ENCODE measurements around the gene ARHGAP24.

ARHGAP24 gene

GRCh38 chr4:85708468-85708867 lies 233.5 kb downstream of the ARHGAP24 start:
- DNase-seq, result no peak

GRCh38 chr4:85713005-85713404 lies 238.1 kb downstream of the ARHGAP24 start:
- no peak for DNase-seq

DNA sequence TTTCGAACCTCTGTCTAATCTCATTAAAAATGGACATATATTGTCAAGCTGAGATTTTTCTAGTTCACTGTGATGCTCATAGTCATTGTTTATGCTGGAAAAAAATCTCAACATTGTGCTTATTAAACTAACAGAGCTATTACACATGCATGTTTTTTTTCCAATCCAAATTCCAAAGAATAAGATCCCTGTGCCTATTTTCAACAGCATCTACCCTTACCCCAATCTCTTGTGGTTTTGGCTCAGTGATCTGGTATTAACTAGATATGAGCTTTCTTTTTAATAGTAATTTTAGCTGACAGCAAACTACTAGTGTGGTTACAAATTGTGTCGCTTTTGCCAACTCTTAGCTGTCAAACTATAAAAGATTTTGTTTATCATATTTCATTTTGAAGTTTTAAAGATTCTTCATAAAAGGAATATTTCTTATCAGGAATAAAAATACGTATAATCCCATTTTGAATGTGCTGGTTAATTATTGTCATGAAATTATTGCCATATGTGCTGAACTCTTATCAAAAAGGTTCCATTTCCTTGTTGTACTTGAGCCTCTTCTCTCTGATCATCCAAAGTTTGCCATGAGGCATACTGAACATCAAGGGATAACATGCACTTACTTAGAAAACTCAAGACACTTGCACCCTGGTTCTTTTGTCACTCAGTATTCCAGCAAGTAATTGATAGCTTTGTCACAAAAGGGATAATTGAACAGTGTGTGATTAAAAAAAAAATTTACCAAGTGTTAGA lies 241.2 kb downstream of the ARHGAP24 start:
- DNase-seq, result no peak

GRCh38 chr4:85717351-85717750 lies 242.4 kb downstream of the ARHGAP24 start:
- DNase-seq, result no peak

GRCh38 chr4:85717847-85718246 lies 242.9 kb downstream of the ARHGAP24 start:
- no peak for DNase-seq

- no peak for DNase-seq
Measured at GRCh38 chr4:85720735-85721134, 245.8 kb downstream of the ARHGAP24 start.

GRCh38 chr4:85722401-85722800 lies 247.5 kb downstream of the ARHGAP24 start:
- no peak for DNase-seq

DNA sequence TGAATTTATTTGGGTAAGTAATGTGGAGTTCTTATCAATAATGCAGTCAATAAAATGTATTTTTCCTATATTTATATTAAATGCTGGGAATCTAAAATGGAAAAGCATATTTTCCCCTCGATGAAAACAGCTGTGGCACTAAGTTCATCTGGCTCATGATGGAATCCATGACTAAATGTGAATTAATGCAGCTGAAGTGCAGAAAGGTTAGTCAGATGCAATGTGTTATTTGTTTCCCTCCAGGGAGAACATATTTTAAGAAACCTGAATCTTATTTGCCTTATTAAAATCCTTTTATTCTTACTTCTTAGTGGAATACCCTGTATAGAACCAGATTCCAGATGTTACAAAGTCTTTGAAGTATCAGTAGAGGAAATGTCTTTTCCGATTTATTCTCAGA lies 247.9 kb downstream of the ARHGAP24 start:
- no peak for DNase-seq

DNA sequence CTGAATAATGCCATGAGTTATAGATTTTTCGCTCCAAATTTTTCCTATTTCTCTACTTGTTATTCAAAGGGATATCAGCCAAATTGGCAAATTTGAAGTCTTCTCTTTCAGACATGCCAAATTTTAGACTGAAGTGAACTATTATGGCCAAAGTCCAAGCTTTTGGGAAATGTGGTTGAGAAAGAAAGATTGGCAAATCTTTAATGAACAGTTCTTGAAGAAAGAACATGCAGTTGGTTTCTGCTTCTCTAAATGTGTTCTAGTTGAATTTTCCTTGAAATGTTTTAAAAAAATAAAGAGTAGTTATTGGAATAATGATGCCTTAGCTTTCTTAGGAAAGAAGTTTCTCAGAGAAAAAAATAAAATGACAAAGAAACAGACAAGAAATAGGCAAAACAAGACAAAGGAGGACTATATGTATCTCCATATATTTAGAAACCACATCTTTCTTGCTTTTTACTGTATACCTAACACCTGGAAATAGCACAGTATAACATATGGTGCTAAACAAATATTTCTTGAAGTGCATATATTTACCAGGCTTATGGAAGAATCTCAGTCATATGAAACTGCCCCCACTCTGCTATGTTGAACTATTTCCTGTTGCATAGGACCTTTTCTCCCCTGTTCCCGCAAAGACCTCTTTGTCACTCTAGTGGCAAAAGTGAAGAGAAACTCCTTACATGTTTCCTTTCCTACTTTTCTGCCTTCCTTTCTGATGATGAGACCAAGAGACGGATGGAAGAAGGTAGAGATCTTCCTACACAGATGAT lies 250.0 kb downstream of the ARHGAP24 start:
- no peak for DNase-seq

DNA sequence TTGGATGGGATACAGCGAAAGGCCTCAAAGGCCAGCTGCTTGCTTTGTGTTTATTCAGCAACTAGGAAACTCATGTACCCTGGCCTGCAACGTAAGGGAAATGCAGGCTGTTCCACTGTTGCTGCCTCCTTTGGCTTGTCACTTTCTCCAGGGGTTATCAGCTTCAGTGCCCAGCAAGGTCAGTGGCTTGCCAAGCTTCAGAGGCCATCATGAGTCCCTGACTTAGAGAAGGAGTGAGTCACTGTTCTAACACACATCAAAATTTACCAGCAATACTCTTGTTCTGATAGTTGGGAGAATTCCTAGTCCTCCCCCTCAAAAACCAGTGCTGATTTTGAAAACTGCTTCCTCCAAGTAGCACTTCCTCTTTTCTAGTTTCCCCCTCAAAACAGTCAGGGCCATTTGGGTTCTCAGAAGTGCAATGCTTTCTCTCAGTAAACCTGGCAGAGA lies 250.8 kb downstream of the ARHGAP24 start:
- no peak for DNase-seq

- no peak for DNase-seq
Measured at GRCh38 chr4:85726555-85726954, 251.6 kb downstream of the ARHGAP24 start.

- no peak for DNase-seq
Measured at GRCh38 chr4:85728464-85728863, 253.5 kb downstream of the ARHGAP24 start.

GRCh38 chr4:85732124-85732523 lies 257.2 kb downstream of the ARHGAP24 start:
- DNase-seq, result no peak

- DNase-seq, result no peak
Measured at GRCh38 chr4:85733798-85734197, 258.8 kb downstream of the ARHGAP24 start.

- no peak for DNase-seq
Measured at GRCh38 chr4:85734424-85734831, 259.5 kb downstream of the ARHGAP24 start.

DNA sequence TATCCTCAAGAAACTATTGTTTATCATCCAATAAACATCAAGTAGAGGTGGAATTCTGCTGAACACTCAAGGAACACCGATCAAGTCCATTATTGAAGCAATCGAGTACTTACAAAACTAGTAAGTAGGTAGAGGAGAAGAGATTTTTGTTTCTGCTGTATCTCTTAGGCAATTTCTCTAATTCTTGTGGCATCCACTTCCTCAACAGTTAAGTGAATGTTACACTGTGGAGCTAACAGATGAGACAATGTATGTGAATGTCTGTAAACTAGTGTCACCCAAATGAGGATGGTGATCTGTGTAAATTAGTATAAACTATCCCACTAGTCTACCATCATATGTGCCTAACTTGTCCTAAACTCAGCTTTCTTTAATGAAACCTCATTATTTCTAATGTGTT lies 261.6 kb downstream of the ARHGAP24 start:
- no peak for DNase-seq

GRCh38 chr4:85737254-85737653 lies 262.3 kb downstream of the ARHGAP24 start:
- no peak for DNase-seq

DNA sequence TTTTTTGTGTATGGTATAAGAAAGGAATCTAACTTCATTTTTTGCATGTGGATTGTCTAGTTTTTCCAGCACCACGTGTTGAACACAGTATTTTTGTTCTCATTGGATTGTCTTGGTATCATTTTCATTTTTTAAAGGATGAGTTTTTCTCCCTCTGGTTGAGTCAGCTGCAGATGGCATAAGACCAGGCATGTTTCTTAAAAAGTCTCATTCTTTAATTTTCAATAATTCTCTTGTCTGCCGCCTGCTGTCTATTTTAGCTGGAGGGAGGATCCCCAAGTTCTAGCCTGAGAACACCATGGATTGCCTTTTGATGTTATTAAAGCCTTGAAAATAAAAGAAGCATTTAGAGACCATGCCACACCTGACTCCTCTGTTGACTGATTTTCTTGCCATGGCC lies 263.8 kb downstream of the ARHGAP24 start:
- no peak for DNase-seq

GRCh38 chr4:85740431-85740861 lies 265.5 kb downstream of the ARHGAP24 start:
- no peak for DNase-seq

DNA sequence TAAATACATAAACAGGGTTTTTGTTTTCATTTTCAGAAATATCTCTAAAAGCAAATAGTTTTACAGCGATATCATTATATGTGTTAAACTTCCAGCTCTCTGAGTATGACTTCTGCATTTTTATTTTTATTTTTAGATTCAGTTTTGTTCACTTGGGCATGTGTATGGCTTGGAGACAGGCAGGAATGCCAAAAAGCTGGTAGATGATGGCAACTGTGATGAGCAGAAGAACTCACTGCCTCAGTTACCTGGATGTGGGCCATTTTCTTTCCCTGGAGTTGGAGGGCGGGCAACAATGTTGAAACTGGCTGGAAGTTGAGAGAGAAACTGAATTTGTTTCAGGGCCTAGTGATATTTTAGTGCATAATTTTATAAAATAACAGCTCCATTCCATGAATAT lies 266.4 kb downstream of the ARHGAP24 start:
- DNase-seq, result no peak

GRCh38 chr4:85741921-85742591 lies 267.1 kb downstream of the ARHGAP24 start:
- no peak for DNase-seq

- DNase-seq, result no peak
Measured at GRCh38 chr4:85744950-85745349, 270.0 kb downstream of the ARHGAP24 start.

GRCh38 chr4:85745939-85746338 lies 271.0 kb downstream of the ARHGAP24 start:
- DNase-seq, result no peak
